Eye (tissue), 1 donor: Measurements from ENCODE around the gene CD27.

Experiments used
- DNase-seq: peaks from one replicate; pipeline ENCODE4 v3.0.0-alpha.2; 2015

Gene CD27

DNA sequence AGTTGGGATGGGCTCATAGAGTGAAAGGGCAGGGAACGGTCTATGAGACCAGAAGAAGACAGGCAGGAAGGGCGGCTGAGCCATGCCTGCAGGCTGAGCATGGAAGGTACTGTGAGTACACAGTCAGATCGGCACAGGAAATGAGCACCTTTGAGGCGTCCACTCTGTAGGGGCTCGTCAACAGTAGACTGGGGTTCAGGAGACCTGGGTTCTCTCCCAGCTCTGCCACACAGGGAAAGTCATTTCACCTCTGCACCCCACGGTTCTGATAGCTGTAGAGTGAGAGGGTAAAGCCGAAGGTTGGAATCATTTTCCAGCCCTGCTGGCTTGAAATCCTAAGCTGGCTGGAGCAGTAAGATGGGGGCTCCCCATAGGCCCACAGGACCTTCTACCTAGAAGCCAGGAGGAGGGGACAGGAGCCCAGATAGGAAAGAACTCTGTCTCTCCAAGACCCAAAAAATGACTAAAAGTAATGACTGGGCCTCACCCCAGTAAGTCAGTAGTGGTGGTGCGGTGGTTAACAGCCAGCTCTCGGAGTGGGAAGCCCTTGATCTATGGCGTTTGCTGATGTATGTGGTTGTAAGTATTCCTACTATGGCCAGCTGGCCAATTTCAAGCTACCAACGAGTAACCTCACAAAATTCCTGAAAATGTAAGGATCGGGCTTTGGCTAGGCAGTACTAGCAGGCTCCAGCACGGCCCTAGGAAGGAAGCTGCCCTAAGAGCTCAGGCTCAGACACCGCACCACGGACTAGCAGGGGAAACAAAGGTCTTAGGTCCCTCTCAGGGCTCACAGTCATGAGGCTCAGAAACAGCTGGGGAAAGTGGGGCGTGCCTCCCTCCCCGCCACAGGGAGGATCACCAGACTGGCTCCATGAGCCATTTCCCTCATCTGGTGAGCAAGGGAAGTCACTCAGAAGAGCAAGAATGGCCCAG, 10.3 kb upstream of the CD27 start:
- no peak for DNase-seq

DNA sequence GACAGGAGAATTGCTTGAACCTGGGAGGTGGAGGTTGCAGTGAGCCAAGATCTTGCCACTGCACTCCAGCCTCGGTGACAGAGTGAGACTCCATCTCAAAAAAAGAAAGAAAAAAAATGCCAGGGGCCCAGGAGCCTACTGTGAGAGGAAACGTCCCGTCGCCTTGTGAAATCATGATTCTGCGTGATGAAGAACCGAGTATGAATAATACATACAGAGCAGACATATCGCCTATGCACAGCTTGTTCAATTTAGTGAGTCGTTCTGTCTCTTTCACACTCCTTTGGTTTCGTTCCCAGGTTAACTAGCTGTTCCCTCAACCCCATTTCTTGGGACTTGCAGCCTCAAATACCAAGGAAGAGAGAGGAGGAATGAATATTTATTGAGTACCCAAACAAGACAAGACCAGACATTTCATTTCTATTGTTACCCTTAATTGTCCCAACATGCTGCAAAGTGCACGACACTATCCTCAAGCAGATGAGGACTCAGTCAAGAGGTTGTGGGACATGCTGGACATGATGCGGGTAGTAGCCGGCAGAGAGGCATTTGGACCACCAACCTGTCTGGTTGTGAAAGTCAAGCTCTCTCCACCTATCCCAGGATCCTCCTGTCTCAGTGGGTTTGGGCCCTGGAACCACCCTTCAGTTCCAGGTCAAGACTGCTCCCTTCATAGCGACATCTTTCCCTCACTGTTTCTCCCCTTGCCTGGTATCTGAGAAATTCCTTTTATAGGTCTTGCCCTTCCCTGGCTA, 8.6 kb upstream of the CD27 start:
- no peak for DNase-seq

DNA sequence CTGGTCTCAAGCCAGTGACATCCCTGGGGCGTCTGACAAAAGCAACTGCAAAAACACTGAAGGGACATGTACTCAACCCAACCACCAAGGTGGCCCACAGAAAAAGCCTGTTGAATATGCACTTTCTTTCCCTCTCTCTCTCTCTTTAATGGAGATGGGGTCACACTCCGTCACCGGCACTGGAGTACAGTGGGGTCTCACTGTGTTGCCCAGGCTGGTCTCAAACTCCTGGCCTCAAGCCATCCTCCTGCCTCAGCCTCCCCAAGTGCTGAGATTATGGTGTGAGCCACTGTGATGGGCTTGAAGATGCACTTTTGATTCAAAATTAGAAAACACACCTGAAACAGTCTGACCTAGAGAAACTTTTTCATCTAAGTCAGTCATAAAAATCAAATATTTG, 7.2 kb upstream of the CD27 start:
- DNase-seq = no peak

DNA sequence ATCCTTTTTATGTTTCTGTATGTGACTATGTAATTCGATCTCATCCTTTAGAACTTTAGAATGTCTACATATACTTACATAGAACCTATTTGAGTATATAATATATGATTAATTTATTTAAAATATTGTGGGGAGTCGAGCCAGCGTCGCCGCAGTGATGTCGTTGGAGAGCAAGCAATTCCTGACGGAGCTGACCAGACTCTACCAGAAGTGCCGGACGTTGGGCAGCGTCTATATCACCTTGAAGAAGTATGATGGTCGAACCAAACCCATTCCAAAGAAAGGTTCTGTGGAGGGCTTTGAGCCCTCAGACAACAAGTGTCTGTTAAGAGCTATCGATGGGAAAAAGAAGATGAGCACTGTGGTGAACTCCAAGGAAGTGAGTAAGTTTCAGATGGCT, 6.4 kb upstream of the CD27 start:
- no peak for DNase-seq

DNA sequence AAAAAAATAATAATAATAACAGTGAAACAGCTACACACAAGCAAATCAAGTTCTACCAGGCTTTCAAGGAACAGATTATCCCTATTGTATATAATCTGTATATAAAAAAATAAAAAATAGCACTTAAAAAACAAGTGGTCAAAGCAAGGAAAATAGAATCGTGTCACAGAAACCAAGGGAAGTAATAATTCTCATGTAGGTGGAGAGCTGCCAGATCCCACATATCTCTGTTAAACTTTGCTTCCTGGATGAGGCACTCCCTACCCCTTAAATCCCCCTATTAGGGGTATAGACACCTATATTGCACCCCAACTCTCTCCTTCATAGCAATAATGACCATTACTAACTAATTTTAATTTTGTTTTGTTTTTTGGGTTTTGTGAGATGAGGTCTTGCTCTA, 4.4 kb upstream of the CD27 start:
- DNase-seq = no peak

DNA sequence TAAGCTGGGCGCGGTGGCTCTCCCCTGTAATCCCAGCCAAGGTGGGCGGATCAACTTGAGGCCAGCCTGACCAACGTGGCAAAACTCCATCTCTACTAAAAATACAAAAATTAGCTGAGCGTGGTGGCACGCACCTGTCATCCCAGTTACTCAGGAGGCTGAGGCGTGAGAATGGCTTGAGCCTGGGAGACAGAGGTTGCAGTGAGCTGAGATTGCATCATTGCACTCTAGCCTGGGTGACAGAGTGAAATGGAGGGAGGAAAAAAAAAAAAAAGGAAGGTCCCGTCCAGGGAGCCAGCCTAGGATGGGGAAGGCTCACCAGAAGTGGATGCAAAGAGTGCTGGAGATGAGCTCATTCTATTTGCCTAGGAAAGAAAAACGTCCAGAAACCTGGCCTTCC, 1.9 kb upstream of the CD27 start:
- no peak for DNase-seq

DNA sequence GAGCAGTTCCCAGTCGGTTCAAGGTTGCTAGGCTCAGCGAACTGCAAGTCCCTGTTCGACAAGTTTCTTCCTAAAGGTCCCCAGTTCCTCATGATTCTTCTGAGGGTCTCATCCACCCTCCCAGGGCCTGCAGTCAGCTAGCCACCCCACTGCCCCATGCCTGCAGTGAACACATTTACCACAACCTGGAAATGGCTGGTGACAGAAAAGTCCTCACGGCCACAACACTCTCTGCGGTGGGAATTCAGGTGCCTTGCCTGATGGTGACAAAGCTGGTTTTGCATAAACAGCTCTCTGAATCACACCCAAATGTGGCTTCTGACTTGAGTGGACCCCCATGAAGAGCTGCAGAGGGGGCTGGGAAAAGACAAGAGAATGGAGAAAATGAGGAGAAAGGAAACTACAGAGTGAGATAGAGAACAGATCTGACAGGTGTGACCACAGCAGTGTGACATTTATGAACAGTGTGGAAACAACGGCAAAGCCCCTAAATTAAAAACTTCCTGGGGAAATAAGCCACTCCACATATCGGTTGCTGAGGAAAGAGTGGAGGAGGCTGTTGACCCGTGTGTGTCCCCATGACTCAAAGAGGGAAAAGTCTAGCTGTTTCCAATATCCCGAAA, 1.3 kb upstream of the CD27 start:
- DNase-seq = no peak

DNA sequence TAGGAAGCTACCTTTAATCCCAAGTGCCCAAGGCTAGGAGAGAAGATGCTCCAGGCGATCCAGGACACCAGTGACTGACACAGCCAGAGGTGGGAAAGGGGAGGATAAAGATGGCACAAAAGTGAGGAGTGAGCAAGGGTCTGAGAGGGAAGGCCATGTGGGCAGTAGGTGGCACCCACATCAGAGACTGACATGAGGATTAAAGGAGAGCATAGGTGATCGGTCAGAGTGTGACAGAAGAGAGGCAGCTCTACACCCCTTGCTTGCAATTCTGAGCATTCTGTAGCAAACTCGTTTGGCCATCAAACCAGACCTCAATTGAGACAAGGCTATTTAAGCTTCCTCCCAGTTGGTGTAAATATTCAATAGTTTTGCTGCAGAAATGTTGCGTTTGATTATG, 724 bp upstream of the CD27 start:
- DNase-seq = no peak

DNA sequence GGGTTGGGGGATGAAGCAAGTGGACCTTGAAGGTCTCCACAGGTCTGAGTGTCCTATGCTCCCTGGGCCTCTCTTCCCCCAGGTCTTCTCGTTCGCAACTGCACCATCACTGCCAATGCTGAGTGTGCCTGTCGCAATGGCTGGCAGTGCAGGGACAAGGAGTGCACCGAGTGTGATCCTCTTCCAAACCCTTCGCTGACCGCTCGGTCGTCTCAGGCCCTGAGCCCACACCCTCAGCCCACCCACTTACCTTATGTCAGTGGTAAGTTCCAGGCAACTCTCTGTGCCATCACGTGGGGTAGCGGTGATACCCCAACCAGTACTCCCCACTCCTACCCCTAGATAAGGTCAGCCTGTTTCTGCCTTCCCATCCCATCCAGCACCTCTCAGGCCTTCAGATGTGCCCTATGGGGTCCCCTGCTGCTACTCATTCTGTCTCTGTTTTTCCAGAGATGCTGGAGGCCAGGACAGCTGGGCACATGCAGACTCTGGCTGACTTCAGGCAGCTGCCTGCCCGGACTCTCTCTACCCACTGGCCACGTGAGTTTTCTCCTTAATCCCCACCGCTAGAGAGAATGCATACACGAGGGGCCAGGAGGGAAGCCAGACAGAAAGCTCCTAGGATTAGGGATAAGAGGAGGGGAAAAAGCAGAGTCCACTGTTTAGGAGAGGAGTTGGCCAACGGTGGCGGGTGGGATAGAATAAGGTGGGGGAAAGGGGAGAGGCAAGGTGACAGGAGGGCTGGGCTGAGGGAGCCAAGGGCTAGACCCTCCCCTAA, 5.5 kb downstream of the CD27 start:
- DNase-seq = peak; percentile 65

DNA sequence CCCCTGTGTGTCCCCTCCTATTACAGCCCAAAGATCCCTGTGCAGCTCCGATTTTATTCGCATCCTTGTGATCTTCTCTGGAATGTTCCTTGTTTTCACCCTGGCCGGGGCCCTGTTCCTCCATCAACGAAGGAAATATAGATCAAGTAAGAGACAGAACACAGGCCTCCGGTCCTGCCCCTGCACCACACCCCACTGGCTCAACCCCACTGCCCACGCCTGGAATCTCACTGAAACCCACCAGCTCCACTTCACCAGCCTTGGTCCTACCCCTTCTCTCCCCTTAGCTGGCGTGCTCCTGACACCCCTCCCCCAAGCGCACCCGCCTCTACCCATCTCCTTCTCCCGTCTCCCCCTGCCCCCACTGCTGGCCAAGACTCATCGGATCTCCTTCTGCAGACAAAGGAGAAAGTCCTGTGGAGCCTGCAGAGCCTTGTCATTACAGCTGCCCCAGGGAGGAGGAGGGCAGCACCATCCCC, 6.2 kb downstream of the CD27 start:
- no peak for DNase-seq

DNA sequence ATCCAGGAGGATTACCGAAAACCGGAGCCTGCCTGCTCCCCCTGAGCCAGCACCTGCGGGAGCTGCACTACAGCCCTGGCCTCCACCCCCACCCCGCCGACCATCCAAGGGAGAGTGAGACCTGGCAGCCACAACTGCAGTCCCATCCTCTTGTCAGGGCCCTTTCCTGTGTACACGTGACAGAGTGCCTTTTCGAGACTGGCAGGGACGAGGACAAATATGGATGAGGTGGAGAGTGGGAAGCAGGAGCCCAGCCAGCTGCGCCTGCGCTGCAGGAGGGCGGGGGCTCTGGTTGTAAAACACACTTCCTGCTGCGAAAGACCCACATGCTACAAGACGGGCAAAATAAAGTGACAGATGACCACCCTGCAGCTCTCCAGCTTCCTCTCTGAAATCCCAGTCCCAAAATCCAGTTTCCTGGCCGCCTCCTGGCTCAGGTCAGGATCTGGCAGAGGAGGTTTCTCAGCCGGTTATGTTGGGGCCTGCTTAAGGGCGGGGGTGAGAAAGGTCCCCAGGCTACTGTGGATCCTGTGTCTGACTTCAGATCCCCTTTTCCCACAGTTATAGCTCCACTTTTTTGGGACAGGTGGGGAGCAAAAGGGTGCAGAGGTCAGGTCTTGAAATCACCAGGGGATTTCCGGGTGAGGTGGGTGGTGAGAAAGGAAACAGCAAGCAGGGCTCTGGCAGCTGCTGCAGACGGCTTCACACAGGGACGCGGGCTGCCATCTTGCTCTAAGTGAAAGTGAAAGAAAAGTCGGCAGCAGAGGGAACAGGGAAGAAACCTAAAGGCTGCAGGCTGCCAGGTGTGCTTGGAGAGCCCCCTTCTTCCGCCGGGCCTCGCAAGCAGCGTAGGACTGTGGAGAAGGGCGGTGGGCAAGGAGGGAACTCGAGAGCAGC, 6.8 kb downstream of the CD27 start, which contains the start of gene TAPBPL:
Gene TAPBPL (plus strand): TSS at position 695 of the 897 bp plus-strand sequence. CDS start 207 bp downstream, outside the sequence.
- peak; percentile 94 for DNase-seq

DNA sequence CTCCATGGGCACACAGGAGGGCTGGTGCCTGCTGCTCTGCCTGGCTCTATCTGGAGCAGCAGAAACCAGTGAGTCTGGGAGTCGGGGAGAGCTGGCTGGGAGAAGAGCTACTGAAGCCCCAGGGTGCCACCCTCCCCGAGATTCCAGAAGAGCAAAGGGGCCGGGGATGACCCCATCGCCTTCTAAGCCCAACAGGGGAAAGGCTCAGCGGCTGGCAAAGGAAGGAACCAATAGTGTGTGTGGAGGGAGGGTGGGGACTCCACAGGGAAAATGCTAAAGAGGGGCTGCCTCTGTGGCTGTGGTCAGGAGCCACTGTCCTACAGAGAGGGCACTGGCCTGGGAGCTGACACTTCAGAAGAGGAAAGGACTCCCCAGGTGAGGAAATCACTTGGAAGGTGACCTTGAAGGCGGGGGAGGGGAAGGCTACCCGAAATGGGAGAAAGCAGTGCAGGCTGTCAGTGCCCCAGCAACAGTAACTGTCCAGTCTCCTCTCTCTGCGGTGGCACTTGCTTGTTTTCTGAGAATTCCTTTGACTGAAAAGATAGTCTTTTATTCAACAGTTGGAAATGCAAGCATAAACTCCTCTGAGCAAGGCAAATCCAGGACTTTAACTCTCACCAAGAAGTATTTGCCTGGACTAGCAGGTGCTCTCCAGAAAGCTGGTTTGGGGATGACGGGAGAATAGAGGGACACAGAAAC, 7.6 kb downstream of the CD27 start:
- peak; percentile 49 for DNase-seq

DNA sequence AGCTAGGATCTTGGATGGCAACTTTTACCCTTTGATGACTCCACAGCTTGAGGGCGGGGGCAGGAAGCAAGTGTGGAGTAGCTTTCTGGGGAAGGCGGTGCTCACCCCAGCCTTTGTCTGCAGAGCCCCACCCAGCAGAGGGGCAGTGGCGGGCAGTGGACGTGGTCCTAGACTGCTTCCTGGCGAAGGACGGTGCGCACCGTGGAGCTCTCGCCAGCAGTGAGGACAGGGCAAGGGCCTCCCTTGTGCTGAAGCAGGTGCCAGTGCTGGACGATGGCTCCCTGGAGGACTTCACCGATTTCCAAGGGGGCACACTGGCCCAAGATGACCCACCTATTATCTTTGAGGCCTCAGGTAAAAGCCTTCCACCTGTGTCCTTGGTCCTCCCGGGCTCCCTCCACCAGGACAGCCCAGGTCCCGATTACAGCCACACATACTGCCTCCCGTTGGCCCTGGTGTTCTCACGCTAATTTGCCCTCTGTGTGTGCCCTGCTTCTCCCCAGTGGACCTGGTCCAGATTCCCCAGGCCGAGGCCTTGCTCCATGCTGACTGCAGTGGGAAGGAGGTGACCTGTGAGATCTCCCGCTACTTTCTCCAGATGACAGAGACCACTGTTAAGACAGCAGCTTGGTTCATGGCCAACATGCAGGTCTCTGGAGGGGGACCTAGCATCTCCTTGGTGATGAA, 8.3 kb downstream of the CD27 start:
- no peak for DNase-seq

DNA sequence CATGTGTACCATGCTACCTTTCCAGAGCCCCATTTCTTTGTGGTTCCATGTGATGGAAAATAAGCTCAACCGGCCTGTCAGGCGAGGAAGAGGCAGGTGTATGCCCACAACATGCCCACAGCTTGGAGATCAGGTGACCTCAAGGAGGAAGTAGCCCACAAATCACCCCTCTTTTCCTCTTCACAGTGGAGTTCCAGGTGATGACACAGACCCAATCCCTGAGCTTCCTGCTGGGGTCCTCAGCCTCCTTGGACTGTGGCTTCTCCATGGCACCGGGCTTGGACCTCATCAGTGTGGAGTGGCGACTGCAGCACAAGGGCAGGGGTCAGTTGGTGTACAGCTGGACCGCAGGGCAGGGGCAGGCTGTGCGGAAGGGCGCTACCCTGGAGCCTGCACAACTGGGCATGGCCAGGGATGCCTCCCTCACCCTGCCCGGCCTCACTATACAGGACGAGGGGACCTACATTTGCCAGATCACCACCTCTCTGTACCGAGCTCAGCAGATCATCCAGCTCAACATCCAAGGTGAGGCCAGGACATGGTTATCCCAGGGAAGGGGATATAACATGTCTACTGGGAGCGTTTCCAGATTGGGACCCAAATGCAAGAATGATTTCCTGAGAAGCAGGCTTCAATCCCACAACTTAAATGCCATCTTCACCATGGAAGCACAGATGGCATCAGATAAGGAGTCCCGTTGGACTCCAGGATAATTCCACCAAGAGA, 12.6 kb downstream of the CD27 start:
- no peak for DNase-seq

DNA sequence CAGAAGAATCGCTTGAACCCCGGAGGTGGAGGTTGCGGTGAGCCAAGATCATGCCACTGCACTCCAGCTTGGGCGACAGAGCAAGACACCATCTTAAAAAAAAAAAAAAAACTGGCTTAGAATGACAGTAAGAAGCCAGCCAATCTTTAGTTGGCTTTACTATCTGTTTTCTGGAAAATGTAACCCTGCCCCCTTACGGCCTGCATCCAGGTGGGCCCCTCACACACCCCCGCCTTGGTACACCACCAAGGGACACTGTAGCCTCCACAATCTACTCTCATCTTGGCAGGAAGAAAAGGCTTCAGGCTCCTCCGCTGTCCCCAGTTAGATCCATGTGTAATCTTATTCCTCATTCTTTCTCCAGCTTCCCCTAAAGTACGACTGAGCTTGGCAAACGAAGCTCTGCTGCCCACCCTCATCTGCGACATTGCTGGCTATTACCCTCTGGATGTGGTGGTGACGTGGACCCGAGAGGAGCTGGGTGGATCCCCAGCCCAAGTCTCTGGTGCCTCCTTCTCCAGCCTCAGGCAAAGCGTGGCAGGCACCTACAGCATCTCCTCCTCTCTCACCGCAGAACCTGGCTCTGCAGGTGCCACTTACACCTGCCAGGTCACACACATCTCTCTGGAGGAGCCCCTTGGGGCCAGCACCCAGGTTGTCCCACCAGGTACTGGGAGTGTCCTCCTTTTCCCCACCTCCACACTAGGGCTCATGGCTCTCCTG, 13.7 kb downstream of the CD27 start:
- DNase-seq = no peak

DNA sequence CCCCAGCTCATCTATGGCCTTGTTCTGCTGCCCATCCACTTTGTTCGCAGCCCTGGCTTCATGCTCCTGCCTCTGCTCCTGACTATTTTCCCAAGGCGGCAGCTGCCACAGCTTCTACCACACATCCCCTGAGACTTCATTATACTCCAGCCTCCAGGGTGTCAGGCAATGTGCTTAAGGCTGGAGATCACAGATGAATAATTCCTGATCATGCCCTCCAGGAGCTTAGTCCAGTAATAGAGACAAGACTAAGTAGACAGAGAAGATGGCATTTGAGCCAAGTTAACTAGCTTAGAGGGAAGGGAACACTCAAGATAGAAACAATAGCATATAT, 14.2 kb downstream of the CD27 start:
- DNase-seq = no peak

DNA sequence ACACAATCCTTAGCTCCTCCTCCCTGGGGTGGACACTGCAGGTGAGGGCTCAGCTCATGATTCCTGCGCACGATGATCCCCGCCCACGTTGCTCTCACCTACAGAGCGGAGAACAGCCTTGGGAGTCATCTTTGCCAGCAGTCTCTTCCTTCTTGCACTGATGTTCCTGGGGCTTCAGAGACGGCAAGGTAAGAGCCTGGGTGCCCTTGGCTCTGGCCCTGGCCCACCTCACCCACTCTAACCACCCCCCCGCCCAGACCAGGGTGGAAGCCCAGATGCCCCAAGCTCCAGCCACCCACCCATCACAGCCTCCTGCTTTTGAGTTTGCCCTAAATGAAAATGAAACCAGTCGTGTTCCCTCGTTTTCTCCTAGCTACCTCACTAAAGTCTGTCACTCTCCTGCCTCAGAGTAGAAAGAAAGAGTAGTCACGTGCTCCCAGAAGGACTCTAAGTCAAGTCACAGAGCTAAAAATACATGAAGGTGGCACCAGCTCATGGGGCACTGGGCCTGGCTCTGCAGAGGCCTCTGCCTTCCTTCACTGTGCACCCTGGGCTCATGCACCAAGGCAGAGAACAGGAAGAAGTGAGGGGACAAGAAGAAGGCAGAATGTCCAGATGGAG, 16.1 kb downstream of the CD27 start:
- DNase-seq = no peak
